Body of pancreas (tissue), 4 donors: ENCODE data around the gene SNRPA1.

Experiments used
- CTCF ChIP-seq, 7 experiments: fragments of 450-650 bp in 4 of 7; fragments of 200-600 bp in 3 of 7; sonication (generic) in 3 of 7; IDR thresholded peaks; one replicate each; pipeline ENCODE4 v1.5.1; 2016 to 2019; ENCODE audit warnings: antibody characterized with exemption in 7 of 7
- POLR2A ChIP-seq, 3 donors: fragments of 450-650 bp; IDR thresholded peaks; one replicate each; pipeline ENCODE4 v1.6.1; 2016; ENCODE audit warnings: antibody characterized with exemption in 3 of 3, mild to moderate bottlenecking in 2 of 3

- TF ChIP-seq CTCF (IDR thresholded peaks at IDR 0.05) (no peak), POLR2A (IDR thresholded peaks at IDR 0.05) (no peak)
These were observed 23.2 kb upstream of the SNRPA1 start for GRCh38 chr15:101318147-101318819.
